C4-2B (cell line): ENCODE results near the gene CMYA5.

ENCODE experiments used
- CTCF ChIP-seq: fragments of 450-650 bp; conservative IDR thresholded peaks from 2 replicates; pipeline ENCODE4 v1.5.1; 2017; ENCODE audit warnings: mild to moderate bottlenecking
- ZFX ChIP-seq: fragments of 450-650 bp; IDR thresholded peaks from 2 replicates; pipeline ENCODE4 v1.6.1; 2017

GRCh38 chr5:79730564-79730963, 40.9 kb downstream of the CMYA5 start:
- no peak for TF ChIP-seq CTCF
- TF ChIP-seq ZFX, result no peak
